GM21526 (cell line): ENCODE data around the gene KCNQ4.

Experiments
- ATAC-seq: cut with Tn5 transposase; IDR thresholded peaks from one replicate; pipeline ENCODE4 v1.9.1; 2021; ENCODE audit warnings: moderate library complexity; ENCODE audit not compliant: unreplicated experiment, low FRiP score

KCNQ4 gene

GRCh38 chr1:40794974-40795715 is 11.6 kb downstream of the KCNQ4 start:
- ATAC-seq, result no peak

- no peak for ATAC-seq
These were observed 12.4 kb downstream of the KCNQ4 start for GRCh38 chr1:40795811-40796586.

GRCh38 chr1:40796939-40797667 is 13.5 kb downstream of the KCNQ4 start:
- no peak for ATAC-seq

GRCh38 chr1:40797668-40798010 is 14.1 kb downstream of the KCNQ4 start:
- ATAC-seq, result no peak

- ATAC-seq, result no peak
These were observed 15.0 kb downstream of the KCNQ4 start for GRCh38 chr1:40798366-40799281.

DNA sequence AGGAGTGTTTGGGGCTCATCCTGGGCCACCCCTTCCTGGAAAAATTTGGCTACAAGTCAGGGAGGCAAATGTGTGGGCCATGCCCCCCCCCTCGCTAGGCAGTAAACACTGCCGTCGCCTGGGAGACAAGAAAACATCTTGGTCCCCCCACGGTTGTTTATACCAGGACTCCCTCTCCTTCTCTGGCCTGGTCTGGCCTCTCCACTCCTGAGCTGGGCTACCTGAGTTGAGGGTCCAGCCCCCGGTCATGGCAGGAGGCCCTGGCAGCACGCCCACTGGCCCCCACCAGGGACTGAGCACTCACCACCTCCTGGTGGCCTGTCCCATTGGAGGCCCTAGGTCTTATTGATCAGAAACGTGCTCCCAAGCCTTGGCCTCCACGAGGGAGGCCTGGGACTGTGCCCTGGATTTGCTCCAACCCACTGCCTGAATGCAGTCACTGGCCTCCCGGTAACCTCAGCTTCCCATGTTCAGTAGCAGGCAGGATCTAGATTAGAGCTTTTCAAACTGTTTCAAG is 15.8 kb downstream of the KCNQ4 start:
- no peak for ATAC-seq

DNA sequence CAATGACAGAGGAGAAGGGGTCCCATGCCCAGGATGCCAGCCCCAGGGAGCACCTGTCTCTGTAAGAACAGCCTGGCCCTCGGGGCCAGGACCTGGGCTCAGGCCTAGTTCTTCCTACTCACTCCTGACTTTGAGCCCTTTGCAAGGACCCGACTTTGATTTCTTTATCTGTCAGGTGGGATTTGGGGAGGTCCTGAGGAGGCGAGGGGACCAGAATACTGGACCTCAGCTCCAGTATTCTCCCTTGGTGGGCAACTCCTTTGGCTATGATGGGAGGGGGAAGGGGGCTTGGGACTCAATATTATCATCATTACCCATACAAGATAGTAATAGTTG is 18.1 kb downstream of the KCNQ4 start:
- ATAC-seq, result no peak

DNA sequence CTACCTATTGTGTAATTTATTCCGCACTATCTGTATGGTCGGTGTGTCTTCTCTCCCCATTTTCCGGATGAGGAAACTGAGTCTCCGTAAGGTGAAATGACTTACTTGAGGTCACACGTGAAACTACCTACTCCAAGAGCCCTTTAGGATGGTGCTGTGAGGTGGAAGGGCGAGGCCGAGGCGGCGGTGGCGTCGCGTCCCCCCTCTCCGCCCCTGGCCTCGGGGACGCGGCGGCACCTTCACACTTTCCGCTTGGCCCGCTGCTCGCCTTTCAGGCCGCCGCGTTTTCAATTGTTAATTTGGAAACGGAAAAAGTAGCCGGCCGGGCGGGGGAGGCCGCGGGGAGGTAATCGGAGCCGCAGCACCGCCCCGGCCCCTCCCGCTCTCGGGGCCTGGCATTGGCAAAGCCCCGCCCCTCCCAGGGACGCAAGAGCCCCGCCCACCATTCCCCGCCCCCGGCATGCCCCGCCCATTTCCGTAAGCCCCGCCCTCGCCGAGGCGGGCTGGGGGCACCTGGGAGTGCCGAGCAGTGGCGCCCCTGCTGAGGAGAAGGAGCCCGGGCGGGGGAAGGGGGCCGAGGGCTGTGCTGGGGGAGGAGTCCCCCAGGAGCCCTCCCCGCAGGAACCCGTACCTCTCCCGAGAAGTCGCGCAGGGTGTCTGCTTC is 18.6 kb downstream of the KCNQ4 start:
- no peak for ATAC-seq

DNA sequence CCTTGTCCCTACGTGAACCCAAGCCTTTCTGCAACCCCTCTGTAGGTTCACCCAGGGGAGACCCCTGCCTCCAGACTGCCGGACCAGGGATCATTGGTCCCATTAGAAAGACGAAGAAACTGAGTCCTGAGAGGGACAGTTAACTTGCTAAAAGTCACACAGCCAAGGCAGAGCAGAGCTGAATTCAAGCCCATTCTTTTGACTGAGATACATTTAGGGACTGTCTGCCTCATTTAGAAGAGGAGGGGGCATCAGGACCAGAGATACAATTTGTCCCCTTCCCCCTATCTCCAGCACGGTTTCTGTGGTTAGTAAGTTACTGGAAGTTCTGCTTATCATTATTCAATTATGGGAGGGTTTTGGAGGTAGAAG is 19.1 kb downstream of the KCNQ4 start:
- no peak for ATAC-seq

- ATAC-seq, result no peak
These were observed 19.9 kb downstream of the KCNQ4 start for GRCh38 chr1:40803447-40803846.

DNA sequence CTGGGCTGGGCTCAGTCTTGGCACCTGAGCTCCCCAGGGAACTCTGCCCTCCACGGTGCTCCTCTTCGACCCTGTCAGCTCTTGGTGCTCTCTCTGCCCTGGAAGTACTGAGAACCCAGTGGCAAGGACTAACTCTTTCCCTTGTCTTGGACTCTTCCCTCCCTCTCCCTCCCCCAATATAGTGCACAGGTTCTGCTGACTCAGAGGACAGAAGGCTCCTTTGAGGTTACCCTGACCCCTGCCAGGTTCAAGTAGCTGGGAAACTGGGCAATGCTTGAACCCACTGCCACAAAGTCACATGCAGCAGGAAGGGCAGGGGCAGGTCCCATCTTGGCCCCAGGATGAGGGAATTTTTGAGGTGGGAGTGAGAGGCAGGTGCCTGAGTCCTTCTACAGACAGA is 20.3 kb downstream of the KCNQ4 start:
- no peak for ATAC-seq

DNA sequence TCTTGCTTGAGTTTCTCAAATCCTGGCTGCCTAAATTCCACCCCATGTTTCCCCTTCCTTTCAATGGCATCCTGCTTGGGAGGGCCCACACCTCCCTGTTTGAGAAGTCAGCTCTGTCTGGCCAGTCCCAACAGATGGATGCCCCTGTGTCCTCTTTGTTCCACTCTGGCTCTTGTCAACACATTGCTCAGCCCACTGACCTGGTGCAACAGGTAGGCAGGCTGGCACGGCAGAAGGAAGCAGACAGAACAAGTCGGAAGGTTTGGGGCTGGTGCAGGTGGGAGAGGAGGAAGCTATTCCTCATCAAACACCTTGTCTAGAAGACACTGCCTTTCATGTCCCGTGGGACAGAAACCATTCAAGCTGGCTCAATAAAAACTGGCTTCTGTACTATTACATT is 22.7 kb downstream of the KCNQ4 start:
- no peak for ATAC-seq

DNA sequence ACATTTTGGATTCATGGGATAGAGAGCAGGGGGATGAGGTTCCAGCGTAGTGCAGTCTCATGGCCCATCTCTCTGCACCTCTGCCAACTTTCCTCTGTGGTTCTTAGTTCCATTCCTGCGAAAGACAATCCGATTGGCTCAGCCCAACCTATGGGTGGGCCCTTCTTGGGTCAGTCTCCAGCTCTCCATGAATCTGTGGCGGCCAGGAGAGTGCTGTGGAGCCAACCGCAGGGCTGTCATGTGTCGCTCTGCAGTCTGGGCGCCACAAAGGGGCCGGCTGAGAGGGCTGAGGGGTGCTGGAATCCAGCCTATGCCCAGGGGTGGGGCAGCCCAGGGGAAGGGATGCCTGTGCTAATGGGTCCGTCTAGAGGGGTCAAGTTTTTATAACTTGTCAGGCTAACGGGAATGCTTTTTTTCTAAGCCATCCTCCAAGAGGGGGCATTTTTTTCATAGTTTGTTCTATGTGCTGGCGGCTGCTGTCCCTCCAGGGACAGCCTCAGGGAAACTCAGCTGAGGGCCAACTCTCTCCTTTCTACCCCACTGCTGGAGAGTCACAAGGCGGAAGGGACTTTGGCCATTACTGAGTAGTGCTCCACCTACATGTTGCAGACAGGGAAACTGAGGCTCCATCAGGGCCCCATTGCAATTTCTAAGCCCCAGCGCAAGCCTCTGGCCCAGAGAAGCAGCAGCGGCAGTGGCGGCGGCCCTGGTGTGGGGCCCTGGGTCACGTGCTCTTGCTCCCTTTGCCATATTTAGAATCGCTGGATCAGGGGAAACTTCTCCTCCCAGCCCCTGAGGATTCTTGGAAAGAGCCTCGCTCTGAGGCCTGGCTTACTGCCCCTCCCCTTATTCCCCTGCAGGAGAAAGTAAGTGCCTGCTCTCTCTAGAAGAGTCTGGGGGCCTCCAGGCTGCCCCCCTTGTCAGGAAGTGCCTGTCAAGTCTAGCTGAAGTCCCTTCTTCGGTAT is 23.4 kb downstream of the KCNQ4 start:
- no peak for ATAC-seq

DNA sequence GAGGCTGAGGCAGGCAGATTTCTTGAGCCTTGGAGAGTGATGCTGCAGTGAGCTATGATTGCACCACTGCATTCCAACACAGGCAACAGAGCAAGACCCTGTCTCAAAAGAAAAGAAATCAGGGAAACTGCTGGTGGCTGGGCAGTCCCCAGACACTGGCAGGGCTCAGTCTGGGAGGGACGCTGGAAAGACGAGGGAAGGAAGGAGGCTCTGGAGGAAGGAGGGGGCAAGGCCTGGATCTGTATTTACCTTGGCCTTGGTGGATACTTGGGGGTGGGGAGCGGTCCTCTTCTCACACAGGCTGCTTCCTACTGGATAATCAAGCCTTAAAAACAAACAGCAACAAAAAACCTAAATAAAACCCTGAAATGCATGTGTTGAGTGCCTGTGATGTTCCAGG is 24.4 kb downstream of the KCNQ4 start:
- ATAC-seq, result no peak

DNA sequence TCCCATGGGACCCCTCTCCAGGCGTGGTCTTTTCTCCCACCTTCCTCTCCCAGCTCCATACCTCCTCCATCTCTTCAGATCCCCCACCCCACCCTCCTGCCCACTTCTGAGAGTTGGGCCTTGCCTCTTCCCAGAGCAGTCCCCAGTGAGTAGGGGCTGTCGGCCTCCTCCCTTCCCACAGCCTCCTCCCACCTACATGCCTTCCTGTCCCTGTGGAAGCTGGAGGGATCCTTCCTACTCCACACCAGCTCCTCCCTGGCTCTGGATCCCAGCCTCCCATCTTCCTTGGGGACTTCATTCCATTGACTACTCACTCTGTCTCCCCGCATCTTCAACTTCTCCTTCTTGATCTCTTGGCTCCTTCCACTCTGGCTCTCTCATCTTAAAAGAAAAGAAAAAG is 24.9 kb downstream of the KCNQ4 start:
- no peak for ATAC-seq

DNA sequence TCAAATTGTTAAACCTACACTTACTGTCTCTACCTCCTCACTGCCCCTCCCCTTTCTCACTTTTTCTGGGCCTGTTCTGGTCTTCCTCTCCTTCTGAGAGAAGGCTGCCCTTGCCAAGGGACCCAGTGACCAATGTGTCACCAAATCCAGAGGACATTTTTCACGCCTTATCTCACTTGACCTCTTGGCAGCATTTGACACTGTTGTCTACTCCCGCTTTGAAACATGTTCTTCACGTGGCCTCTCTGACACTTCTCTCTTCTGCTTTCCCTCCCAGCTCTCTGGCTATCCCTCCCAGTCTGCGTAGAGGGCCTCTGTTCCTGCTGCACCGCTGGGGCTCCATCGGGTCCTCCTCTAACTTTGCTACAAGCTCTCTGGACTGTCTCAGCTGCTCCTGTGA is 25.3 kb downstream of the KCNQ4 start:
- ATAC-seq, result no peak

DNA sequence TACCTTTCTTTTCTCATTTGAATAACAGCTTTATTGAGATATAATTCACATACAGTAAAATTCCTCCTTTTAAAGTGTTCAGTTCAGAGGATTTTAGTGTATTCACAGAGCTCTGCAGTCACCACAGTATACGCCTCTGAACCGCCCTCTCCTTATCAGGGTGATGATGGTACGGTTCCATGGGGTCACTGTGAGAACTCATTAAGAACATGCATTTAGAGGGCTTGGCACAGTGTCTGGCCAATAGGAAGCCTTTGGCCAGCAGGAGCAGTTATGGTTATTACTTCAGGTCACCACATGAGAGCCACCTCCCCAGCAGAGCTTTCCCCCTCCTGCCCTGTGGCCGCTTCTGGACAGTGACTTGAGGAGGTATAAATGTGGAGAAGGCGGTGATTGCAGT is 27.3 kb downstream of the KCNQ4 start:
- ATAC-seq, result no peak

GRCh38 chr1:40815420-40815819 is 31.8 kb downstream of the KCNQ4 start:
- ATAC-seq, result no peak

GRCh38 chr1:40817791-40818263 is 34.2 kb downstream of the KCNQ4 start:
- ATAC-seq, result no peak
